ENCODE results near the gene FOXP4.

FOXP4 gene

GRCh38 chr6:41575598-41575997 is 29.4 kb downstream of the FOXP4 start:
- TF ChIP-seq CTCF (conservative IDR thresholded peaks at IDR 0.05): no peak
- TF ChIP-seq ZFX (IDR thresholded peaks at IDR 0.05): no peak
- no peak overlapping the region for H3K27ac ChIP-seq

- TF ChIP-seq ZFX (IDR thresholded peaks at IDR 0.05): no peak
- no peak for TF ChIP-seq CTCF (conservative IDR thresholded peaks at IDR 0.05)
- H3K27ac ChIP-seq: peak overlapping the region; percentile 81
These were observed 30.5 kb downstream of the FOXP4 start for GRCh38 chr6:41576667-41577066.

- peak overlapping the region; percentile 81 for H3K27ac ChIP-seq
- TF ChIP-seq ZFX (IDR thresholded peaks at IDR 0.05) (peak; percentile 61; the same call in 1 of the 2 replicates), CTCF (conservative IDR thresholded peaks at IDR 0.05) (no peak)
These were observed 31.4 kb downstream of the FOXP4 start for GRCh38 chr6:41577356-41578216.

- TF ChIP-seq ZFX (IDR thresholded peaks at IDR 0.05) (no peak), CTCF (conservative IDR thresholded peaks at IDR 0.05) (no peak)
- peak overlapping the region; percentile 81 for H3K27ac ChIP-seq
These were observed 32.3 kb downstream of the FOXP4 start for GRCh38 chr6:41578217-41579087.

DNA sequence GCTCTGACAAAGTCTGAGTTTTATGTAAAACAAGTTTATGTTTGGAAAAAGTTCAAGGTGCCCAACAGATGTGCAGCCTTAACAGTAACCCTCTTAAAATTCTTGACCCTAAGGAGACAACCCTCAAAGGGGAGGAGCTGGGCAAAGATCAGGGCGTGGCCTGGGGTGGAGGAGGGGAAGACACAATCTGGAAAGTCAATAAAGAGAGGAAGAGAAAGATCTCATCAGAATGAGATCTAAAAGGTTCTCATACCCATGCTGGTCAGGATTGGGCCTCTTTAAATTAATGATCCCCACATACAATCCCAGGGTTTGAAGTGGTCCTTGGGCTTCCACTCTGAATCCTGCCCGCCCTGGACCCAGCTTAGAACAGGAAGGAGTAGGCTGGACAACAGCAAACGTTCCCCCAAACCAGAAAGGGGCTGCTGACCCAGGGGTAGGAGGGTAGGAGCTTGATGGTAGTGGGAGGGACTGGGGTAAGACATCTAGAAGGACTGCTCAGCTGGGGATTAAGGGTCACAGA is 33.0 kb downstream of the FOXP4 start:
- peak overlapping the region; percentile 81 for H3K27ac ChIP-seq
- no peak for TF ChIP-seq CTCF (conservative IDR thresholded peaks at IDR 0.05)
- no peak for TF ChIP-seq ZFX (IDR thresholded peaks at IDR 0.05)

DNA sequence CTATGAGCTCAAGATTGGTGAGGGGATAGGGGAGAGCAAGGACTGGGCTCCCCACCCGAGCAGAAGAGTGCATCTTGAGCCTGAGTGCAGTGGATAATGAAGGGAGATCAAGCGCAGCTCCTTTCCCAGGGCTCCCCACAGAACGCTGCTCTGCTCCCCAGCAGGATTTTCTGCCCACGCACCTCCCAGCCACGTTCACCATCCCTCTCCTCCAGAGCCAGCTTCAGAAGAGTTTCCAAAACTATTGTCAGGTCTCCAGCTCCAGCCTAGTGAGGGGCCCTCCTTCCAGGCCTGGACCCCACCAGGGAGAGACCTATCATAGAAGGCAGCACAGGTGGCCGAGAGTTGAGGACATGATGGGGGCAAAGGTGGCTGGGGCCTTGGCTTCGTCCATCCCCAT is 34.5 kb downstream of the FOXP4 start:
- H3K27ac ChIP-seq: no peak overlapping the region
- TF ChIP-seq ZFX (IDR thresholded peaks at IDR 0.05): no peak
- no peak for TF ChIP-seq CTCF (conservative IDR thresholded peaks at IDR 0.05)
